ENCODE data around the gene PUM2. TPM values are rescaled to one million over a fixed set of nuclear protein-coding genes. Genes with fewer than 3 reads are reported as not detected.
"Not testable (repeated sequence)": the region's sequence is repeated elsewhere in the genome, so short reads cannot be mapped to it uniquely, and the experiment has no call there.

Gene PUM2
- total and polyA plus RNA-seq, 7 donors, result 13.0 to 61.7 (median 43.9) TPM

GRCh38 chr2:20378891-20379519 lies 28.4 kb upstream of the PUM2 start:
- ATAC-seq (peak; percentile 98 to 99 (median 98)), DNase-seq (peak; percentile 86 to 92)
- Histone ChIP-seq H3K27ac (no peak overlapping the region), H3K4me1 (peaks cover 5% of the 10 kb centered on the region), H3K9me3 (no peaks in the 10 kb centered on the region), H3K4me3 (no peak overlapping the region), H3K36me3 (ENCODE audit: insufficient read depth in 1 of 2, low read depth in 1 of 2) (no peaks in the 10 kb centered on the region), H3K27me3 (ENCODE audit: insufficient read depth in 3 of 3, low read length in 2 of 3) (no peaks in the 10 kb centered on the region)
- 22 to 25% (median 24%) methylated on average over 13 of the region's 13 CpGs for WGBS, 3 donors
- intact Hi-C loops (cut with DNase I), result loop anchor here in 1 of 2 donors (5.0 kb wide), 1 partner anchor 58 kb away; no protein-coding TSS in a partner anchor
- peak; percentile 72 for TF ChIP-seq CTCF (IDR thresholded peaks at IDR 0.05)

GRCh38 chr2:20378341-20378740 lies 27.7 kb upstream of the PUM2 start:
- Histone ChIP-seq H3K4me3 (no peak overlapping the region), H3K9me3 (no peaks in the 10 kb centered on the region), H3K27me3 (ENCODE audit: insufficient read depth in 3 of 3, low read length in 2 of 3) (no peaks in the 10 kb centered on the region), H3K4me1 (peaks cover 5% of the 10 kb centered on the region), H3K36me3 (ENCODE audit: insufficient read depth in 1 of 2, low read depth in 1 of 2) (no peaks in the 10 kb centered on the region), H3K27ac (no peak overlapping the region)
- DNase-seq, result no peak
- intact Hi-C loops (cut with DNase I), result loop anchor here in 1 of 2 donors (5.0 kb wide), 1 partner anchor 59 kb away; no protein-coding TSS in a partner anchor
- ATAC-seq, result no peak
- 76 to 78% (median 77%) methylated on average over 8 of the region's 8 CpGs for WGBS, 3 donors
- no peak for TF ChIP-seq CTCF (IDR thresholded peaks at IDR 0.05)

GRCh38 chr2:20377741-20378140 lies 27.1 kb upstream of the PUM2 start:
- DNase-seq (no peak), ATAC-seq (no peak)
- TF ChIP-seq CTCF (IDR thresholded peaks at IDR 0.05), result no peak
- H3K9me3 ChIP-seq, result no peaks in the 10 kb centered on the region
- intact Hi-C loops (cut with DNase I), result loop anchor here in 1 of 2 donors (5.0 kb wide), 1 partner anchor 60 kb away; no protein-coding TSS in a partner anchor
- H3K4me1 ChIP-seq, result peaks cover 5% of the 10 kb centered on the region
- no peaks in the 10 kb centered on the region for H3K36me3 ChIP-seq (ENCODE audit: insufficient read depth in 1 of 2, low read depth in 1 of 2)
- no peaks in the 10 kb centered on the region for H3K27me3 ChIP-seq (ENCODE audit: insufficient read depth in 3 of 3, low read length in 2 of 3)
- H3K4me3 ChIP-seq, result no peak overlapping the region
- H3K27ac ChIP-seq, result no peak overlapping the region
- WGBS, 3 donors, result 61 to 70% (median 70%) methylated on average over 4 of the region's 4 CpGs

GRCh38 chr2:20374982-20375381 lies 24.3 kb upstream of the PUM2 start:
- DNase-seq; H3K27me3 ChIP-seq (ENCODE audit: insufficient read depth in 3 of 3, low read length in 2 of 3); H3K27ac ChIP-seq; ATAC-seq; H3K4me3 ChIP-seq; H3K4me1 ChIP-seq; H3K36me3 ChIP-seq (ENCODE audit: insufficient read depth in 1 of 2, low read depth in 1 of 2); H3K9me3 ChIP-seq: not testable (repeated sequence)
- WGBS, 3 donors, result 83 to 86% (median 85%) methylated on average over 12 of the region's 13 CpGs
- intact Hi-C loops (cut with DNase I), result loop anchor here in 1 of 2 donors (5.0 kb wide), 1 partner anchor 62 kb away; no protein-coding TSS in a partner anchor

GRCh38 chr2:20372896-20373640 lies 22.4 kb upstream of the PUM2 start:
- Histone ChIP-seq H3K4me1 (no peaks in the 10 kb centered on the region), H3K27ac (no peak overlapping the region), H3K27me3 (ENCODE audit: insufficient read depth in 3 of 3, low read length in 2 of 3) (peaks cover 0 to 4% (median 3%) of the 10 kb centered on the region in 3 donors), H3K9me3 (no peaks in the 10 kb centered on the region), H3K36me3 (ENCODE audit: insufficient read depth in 1 of 2, low read depth in 1 of 2) (no peaks in the 10 kb centered on the region), H3K4me3 (no peak overlapping the region)
- WGBS, 3 donors, result 35 to 57% (median 51%) methylated on average over 3 of the region's 3 CpGs
- TF ChIP-seq CTCF (IDR thresholded peaks at IDR 0.05), result no peak
- DNase-seq (no peak), ATAC-seq (no peak)
- intact Hi-C loops (cut with DNase I), result no loop called here

Data from psoas muscle (tissue), 8 donors.